Measurements from ENCODE around the gene HUNK.

Gene HUNK

GRCh38 chr21:31972622-31973021, 99.8 kb downstream of the HUNK start:
- TF ChIP-seq POLR2AphosphoS5 (IDR thresholded peaks at IDR 0.05; ENCODE audit: low read depth, low read length) (no peak), FOXP2 (optimal IDR thresholded peaks at IDR 0.05; ENCODE audit: borderline replicate concordance, extremely low read depth, extremely low read length, insufficient read depth) (no peak), TAF1 (IDR thresholded peaks at IDR 0.05; ENCODE audit: borderline replicate concordance, insufficient read depth, low read length) (no peak), REST (IDR thresholded peaks at IDR 0.05; ENCODE audit: insufficient read depth in 1 of 2, low read depth in 2 of 2, low read length in 2 of 2) (no peak), SIN3A (IDR thresholded peaks at IDR 0.05; ENCODE audit: borderline replicate concordance, insufficient read depth, low read length) (no peak)

- TF ChIP-seq FOXP2 (optimal IDR thresholded peaks at IDR 0.05; ENCODE audit: borderline replicate concordance, extremely low read depth, extremely low read length, insufficient read depth) (no peak), TAF1 (IDR thresholded peaks at IDR 0.05; ENCODE audit: borderline replicate concordance, insufficient read depth, low read length) (no peak), POLR2AphosphoS5 (IDR thresholded peaks at IDR 0.05; ENCODE audit: low read depth, low read length) (no peak), REST (IDR thresholded peaks at IDR 0.05; ENCODE audit: insufficient read depth in 1 of 2, low read depth in 2 of 2, low read length in 2 of 2) (no peak), SIN3A (IDR thresholded peaks at IDR 0.05; ENCODE audit: borderline replicate concordance, insufficient read depth, low read length) (no peak)
Measured at GRCh38 chr21:31973402-31973944, 100.7 kb downstream of the HUNK start.

GRCh38 chr21:31974454-31974985, 101.7 kb downstream of the HUNK start:
- TF ChIP-seq FOXP2 (optimal IDR thresholded peaks at IDR 0.05; ENCODE audit: borderline replicate concordance, extremely low read depth, extremely low read length, insufficient read depth) = no peak
- no peak for TF ChIP-seq POLR2AphosphoS5 (IDR thresholded peaks at IDR 0.05; ENCODE audit: low read depth, low read length)
- TF ChIP-seq TAF1 (IDR thresholded peaks at IDR 0.05; ENCODE audit: borderline replicate concordance, insufficient read depth, low read length) = no peak
- no peak for TF ChIP-seq REST (IDR thresholded peaks at IDR 0.05; ENCODE audit: insufficient read depth in 1 of 2, low read depth in 2 of 2, low read length in 2 of 2)
- TF ChIP-seq SIN3A (IDR thresholded peaks at IDR 0.05; ENCODE audit: borderline replicate concordance, insufficient read depth, low read length) = no peak

- no peak for TF ChIP-seq REST (IDR thresholded peaks at IDR 0.05; ENCODE audit: insufficient read depth in 1 of 2, low read depth in 2 of 2, low read length in 2 of 2)
- TF ChIP-seq FOXP2 (optimal IDR thresholded peaks at IDR 0.05; ENCODE audit: borderline replicate concordance, extremely low read depth, extremely low read length, insufficient read depth) = no peak
- TF ChIP-seq TAF1 (IDR thresholded peaks at IDR 0.05; ENCODE audit: borderline replicate concordance, insufficient read depth, low read length) = no peak
- no peak for TF ChIP-seq SIN3A (IDR thresholded peaks at IDR 0.05; ENCODE audit: borderline replicate concordance, insufficient read depth, low read length)
Measured at GRCh38 chr21:31975491-31975890, 102.7 kb downstream of the HUNK start.
